ENCODE data around the gene ZYX. TPM values are rescaled to one million over a fixed set of nuclear protein-coding genes. Genes with fewer than 3 reads are reported as not detected.
"Not testable (repeated sequence)": the region's sequence is repeated elsewhere in the genome, so short reads cannot be mapped to it uniquely, and the experiment has no call there.

The ZYX gene
- total and polyA plus RNA-seq, 2 donors (not counting 1 experiment from before 2014, with no cell fraction given): 33.5 to 85.6 TPM

DNA sequence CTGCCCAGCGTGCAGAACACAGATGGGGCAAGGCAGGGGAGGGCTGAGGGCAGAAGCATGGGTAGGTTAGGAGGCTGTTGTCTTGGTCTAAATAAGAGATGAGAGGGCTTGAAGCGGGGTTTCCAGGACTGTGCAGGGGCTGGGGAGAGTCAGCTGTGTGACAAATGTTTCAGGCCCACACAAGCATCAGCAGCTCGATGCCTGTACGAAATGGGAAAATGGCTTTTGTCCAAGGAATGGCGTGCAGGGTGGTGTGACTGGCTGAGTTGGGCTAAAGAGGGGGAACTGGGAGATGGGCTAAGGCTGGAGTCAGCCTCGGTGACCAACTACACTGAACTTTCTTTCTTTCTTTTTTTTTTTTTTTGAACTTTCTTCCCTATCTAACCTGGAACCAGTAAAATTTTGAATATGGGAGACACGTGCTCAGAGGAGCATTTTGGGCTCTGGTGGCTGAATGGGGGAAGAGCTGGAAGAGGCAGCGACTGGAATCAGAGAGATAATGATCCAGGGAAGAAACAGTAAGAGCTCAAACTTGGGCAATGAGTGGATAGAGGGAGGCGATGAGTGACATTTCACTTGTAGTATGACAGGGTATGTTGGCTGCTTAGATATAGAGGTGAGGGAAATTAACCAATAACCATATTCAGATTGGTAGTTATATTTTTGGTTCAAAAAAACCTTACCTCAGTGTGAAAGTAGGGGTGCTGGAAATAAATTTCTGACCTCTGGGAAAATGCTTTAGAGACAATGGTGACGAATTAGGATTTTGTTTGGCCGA lies 37.7 kb downstream of the ZYX start:
- Histone ChIP-seq H2AFZ (ENCODE audit: low read length) (no peak overlapping the region), H3K9ac (ENCODE audit: insufficient read depth, low read length) (no peak overlapping the region), H4K20me1 (ENCODE audit: control insufficient read depth, extremely low read depth, insufficient read depth, low read length) (no peaks in the 10 kb centered on the region), H3K4me3 (replicated peaks in 1 of 4; ENCODE audit: control extremely low read depth in 1 of 4, insufficient read depth in 1 of 4, low read depth in 3 of 4, low read length in 4 of 4) (no peak overlapping the region), H3K4me2 (ENCODE audit: extremely low read depth, insufficient read depth, low read length) (no peak overlapping the region), H3K36me3 (ENCODE audit: control insufficient read depth, insufficient read depth, low read length) (no peaks in the 10 kb centered on the region), H3K27me3 (ENCODE audit: control insufficient read depth, insufficient read depth, low read length) (no peaks in the 10 kb centered on the region), H3K4me1 (ENCODE audit: control insufficient read depth, extremely low read depth, insufficient read depth, low read length) (no peaks in the 10 kb centered on the region), H3K9me3 (ENCODE audit: control insufficient read depth, insufficient read depth, low read depth, low read length) (no peaks in the 10 kb centered on the region), H3K79me2 (ENCODE audit: control insufficient read depth, insufficient read depth, low read length) (no peaks in the 10 kb centered on the region), H3K27ac (ENCODE audit: insufficient read depth, low read length) (no peak overlapping the region)
- TF ChIP-seq, protein P1, sequence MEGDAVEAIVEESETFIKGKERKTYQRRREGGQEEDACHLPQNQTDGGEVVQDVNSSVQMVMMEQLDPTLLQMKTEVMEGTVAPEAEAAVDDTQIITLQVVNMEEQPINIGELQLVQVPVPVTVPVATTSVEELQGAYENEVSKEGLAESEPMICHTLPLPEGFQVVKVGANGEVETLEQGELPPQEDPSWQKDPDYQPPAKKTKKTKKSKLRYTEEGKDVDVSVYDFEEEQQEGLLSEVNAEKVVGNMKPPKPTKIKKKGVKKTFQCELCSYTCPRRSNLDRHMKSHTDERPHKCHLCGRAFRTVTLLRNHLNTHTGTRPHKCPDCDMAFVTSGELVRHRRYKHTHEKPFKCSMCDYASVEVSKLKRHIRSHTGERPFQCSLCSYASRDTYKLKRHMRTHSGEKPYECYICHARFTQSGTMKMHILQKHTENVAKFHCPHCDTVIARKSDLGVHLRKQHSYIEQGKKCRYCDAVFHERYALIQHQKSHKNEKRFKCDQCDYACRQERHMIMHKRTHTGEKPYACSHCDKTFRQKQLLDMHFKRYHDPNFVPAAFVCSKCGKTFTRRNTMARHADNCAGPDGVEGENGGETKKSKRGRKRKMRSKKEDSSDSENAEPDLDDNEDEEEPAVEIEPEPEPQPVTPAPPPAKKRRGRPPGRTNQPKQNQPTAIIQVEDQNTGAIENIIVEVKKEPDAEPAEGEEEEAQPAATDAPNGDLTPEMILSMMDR (conservative IDR thresholded peaks at IDR 0.05 in 1 of 2, IDR thresholded peaks at IDR 0.05 in 1 of 2; ENCODE audit: low read depth in 1 of 2, low read length in 2 of 2): no peak
- TF ChIP-seq EZH2 (IDR thresholded peaks at IDR 0.05; ENCODE audit: low read length, missing control alignments): no peak
- DNase-seq (ENCODE audit: low read depth in 2 of 2): no peak

DNA sequence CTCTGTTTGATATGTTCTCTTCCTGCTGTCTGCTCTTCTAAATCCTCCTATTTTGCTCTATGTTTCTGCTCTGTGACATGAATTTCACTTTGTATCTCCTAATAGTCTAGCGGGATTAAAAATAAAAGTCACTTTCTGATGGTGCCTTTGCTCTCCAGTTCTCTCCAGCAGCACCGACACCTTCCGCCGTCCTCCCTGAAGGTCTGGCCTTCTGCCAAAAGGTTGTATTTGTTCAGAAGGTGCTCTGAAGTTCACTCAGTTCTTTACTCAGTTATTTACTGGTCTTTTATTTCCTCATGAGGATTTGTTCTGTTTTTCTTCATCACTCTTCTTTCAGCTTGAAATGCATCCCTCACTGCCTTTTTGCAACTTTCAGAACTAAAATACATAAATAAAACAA lies 38.7 kb downstream of the ZYX start:
- Histone ChIP-seq H3K9ac (ENCODE audit: insufficient read depth, low read length) (no peak overlapping the region), H3K4me2 (ENCODE audit: extremely low read depth, insufficient read depth, low read length) (no peak overlapping the region), H4K20me1 (ENCODE audit: control insufficient read depth, extremely low read depth, insufficient read depth, low read length) (no peaks in the 10 kb centered on the region), H3K27ac (ENCODE audit: insufficient read depth, low read length) (no peak overlapping the region), H3K4me1 (ENCODE audit: control insufficient read depth, extremely low read depth, insufficient read depth, low read length) (no peaks in the 10 kb centered on the region), H3K36me3 (ENCODE audit: control insufficient read depth, insufficient read depth, low read length) (no peaks in the 10 kb centered on the region), H3K9me3 (ENCODE audit: control insufficient read depth, insufficient read depth, low read depth, low read length) (no peaks in the 10 kb centered on the region), H2AFZ (ENCODE audit: low read length) (no peak overlapping the region), H3K4me3 (replicated peaks in 1 of 4; ENCODE audit: control extremely low read depth in 1 of 4, insufficient read depth in 1 of 4, low read depth in 3 of 4, low read length in 4 of 4) (no peak overlapping the region), H3K79me2 (ENCODE audit: control insufficient read depth, insufficient read depth, low read length) (no peaks in the 10 kb centered on the region), H3K27me3 (ENCODE audit: control insufficient read depth, insufficient read depth, low read length) (no peaks in the 10 kb centered on the region)
- TF ChIP-seq EZH2 (IDR thresholded peaks at IDR 0.05; ENCODE audit: low read length, missing control alignments): no peak
- no peak for DNase-seq (ENCODE audit: low read depth in 2 of 2)

DNA sequence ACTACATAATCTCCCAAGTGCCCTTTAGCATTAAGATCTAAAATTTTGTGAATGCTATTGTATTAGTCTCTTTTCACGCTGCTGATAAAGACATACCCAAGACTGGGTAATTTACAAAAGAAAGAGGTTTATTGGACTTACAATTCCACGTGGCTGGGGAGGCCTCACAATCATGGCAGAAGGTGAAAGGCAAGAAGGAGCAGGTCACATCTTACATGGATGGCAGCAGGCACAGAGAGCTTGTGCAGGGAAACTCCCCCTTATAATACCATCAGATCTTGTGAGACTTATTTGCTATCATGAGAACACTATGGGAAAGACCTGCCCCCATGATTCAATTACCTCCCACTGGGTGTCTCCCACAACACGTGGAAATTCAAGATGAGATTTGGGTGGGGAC lies 39.5 kb downstream of the ZYX start:
- H3K4me3 ChIP-seq (replicated peaks in 1 of 4; ENCODE audit: control extremely low read depth in 1 of 4, insufficient read depth in 1 of 4, low read depth in 3 of 4, low read length in 4 of 4); H3K9ac ChIP-seq (ENCODE audit: insufficient read depth, low read length); DNase-seq (ENCODE audit: low read depth in 2 of 2); H3K27me3 ChIP-seq (ENCODE audit: control insufficient read depth, insufficient read depth, low read length); H3K4me2 ChIP-seq (ENCODE audit: extremely low read depth, insufficient read depth, low read length); H3K79me2 ChIP-seq (ENCODE audit: control insufficient read depth, insufficient read depth, low read length); H4K20me1 ChIP-seq (ENCODE audit: control insufficient read depth, extremely low read depth, insufficient read depth, low read length); H3K36me3 ChIP-seq (ENCODE audit: control insufficient read depth, insufficient read depth, low read length); H3K9me3 ChIP-seq (ENCODE audit: control insufficient read depth, insufficient read depth, low read depth, low read length); H3K4me1 ChIP-seq (ENCODE audit: control insufficient read depth, extremely low read depth, insufficient read depth, low read length); H3K27ac ChIP-seq (ENCODE audit: insufficient read depth, low read length); H2AFZ ChIP-seq (ENCODE audit: low read length): not testable (repeated sequence)

DNA sequence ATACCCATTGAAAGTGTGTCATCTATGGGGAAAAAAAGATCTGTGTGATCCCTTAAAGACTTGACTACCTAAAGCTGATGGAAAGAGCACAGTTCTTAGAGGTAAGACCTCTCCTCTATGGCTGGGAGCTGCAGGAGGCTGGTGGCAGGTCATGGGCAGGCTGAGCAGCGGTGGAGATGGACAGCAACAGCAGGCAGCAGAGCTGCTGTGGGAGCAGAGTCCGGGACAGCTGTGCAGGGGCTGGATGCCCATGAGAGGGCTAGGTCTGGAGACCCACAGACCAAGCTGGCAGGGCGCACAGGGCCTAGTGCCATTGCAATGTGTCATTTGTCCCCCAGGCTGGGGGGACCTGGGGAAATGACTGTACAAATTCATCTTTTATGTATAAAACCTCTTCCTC lies 40.9 kb downstream of the ZYX start:
- H3K4me2 ChIP-seq (ENCODE audit: extremely low read depth, insufficient read depth, low read length): no peak overlapping the region
- H3K4me3 ChIP-seq (replicated peaks in 1 of 4; ENCODE audit: control extremely low read depth in 1 of 4, insufficient read depth in 1 of 4, low read depth in 3 of 4, low read length in 4 of 4): no peak overlapping the region
- no peaks in the 10 kb centered on the region for H3K9me3 ChIP-seq (ENCODE audit: control insufficient read depth, insufficient read depth, low read depth, low read length)
- TF ChIP-seq, protein P1 (conservative IDR thresholded peaks at IDR 0.05 in 1 of 2, IDR thresholded peaks at IDR 0.05 in 1 of 2; ENCODE audit: low read depth in 1 of 2, low read length in 2 of 2): no peak
- TF ChIP-seq EZH2 (IDR thresholded peaks at IDR 0.05; ENCODE audit: low read length, missing control alignments): no peak
- DNase-seq (ENCODE audit: low read depth in 2 of 2): no peak
- H3K79me2 ChIP-seq (ENCODE audit: control insufficient read depth, insufficient read depth, low read length): no peaks in the 10 kb centered on the region
- H3K27me3 ChIP-seq (ENCODE audit: control insufficient read depth, insufficient read depth, low read length): no peaks in the 10 kb centered on the region
- H3K27ac ChIP-seq (ENCODE audit: insufficient read depth, low read length): no peak overlapping the region
- no peaks in the 10 kb centered on the region for H3K4me1 ChIP-seq (ENCODE audit: control insufficient read depth, extremely low read depth, insufficient read depth, low read length)
- H3K9ac ChIP-seq (ENCODE audit: insufficient read depth, low read length): no peak overlapping the region
- no peak overlapping the region for H2AFZ ChIP-seq (ENCODE audit: low read length)
- H3K36me3 ChIP-seq (ENCODE audit: control insufficient read depth, insufficient read depth, low read length): no peaks in the 10 kb centered on the region
- H4K20me1 ChIP-seq (ENCODE audit: control insufficient read depth, extremely low read depth, insufficient read depth, low read length): no peaks in the 10 kb centered on the region

DNA sequence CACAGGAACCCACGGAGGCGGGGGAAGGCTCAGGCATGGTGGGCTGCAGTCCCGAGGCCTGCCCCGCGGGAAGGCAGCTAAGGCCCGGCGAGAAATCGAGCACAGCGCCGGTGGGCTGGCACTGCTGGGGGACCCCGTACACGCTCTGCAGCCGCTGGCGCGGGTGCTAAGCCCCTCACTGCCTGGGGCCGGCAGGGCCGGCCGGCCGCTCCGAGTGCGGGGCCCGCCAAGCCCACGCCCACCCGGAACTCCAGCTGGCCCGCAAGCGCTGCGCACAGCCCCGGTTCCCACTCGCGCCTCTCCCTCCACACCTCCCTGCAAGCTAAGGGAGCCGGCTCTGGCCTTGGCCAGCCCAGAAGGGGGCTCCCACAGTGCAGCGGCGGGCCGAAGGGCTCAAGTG lies 43.3 kb downstream of the ZYX start:
- H3K79me2 ChIP-seq (ENCODE audit: control insufficient read depth, insufficient read depth, low read length); DNase-seq (ENCODE audit: low read depth in 2 of 2); H3K9ac ChIP-seq (ENCODE audit: insufficient read depth, low read length); H3K27me3 ChIP-seq (ENCODE audit: control insufficient read depth, insufficient read depth, low read length); H3K27ac ChIP-seq (ENCODE audit: insufficient read depth, low read length); H3K4me3 ChIP-seq (replicated peaks in 1 of 4; ENCODE audit: control extremely low read depth in 1 of 4, insufficient read depth in 1 of 4, low read depth in 3 of 4, low read length in 4 of 4); H3K36me3 ChIP-seq (ENCODE audit: control insufficient read depth, insufficient read depth, low read length); H2AFZ ChIP-seq (ENCODE audit: low read length); H3K4me2 ChIP-seq (ENCODE audit: extremely low read depth, insufficient read depth, low read length); H3K4me1 ChIP-seq (ENCODE audit: control insufficient read depth, extremely low read depth, insufficient read depth, low read length); H3K9me3 ChIP-seq (ENCODE audit: control insufficient read depth, insufficient read depth, low read depth, low read length); H4K20me1 ChIP-seq (ENCODE audit: control insufficient read depth, extremely low read depth, insufficient read depth, low read length): not testable (repeated sequence)
